Measurements from ENCODE around the gene RHBDD1. TPM values are rescaled to one million over a fixed set of nuclear protein-coding genes. Genes with fewer than 3 reads are reported as not detected.

The RHBDD1 gene
- total RNA-seq, 5 donors from 2014 or later (not counting 1 experiment from before 2014, with no cell fraction given): 41.0 to 53.2 (median 47.8) TPM

- Mint-ChIP-seq H3K27me3 (no peaks in the 10 kb centered on the region), H3K27ac (no peak overlapping the region), H3K4me3 (no peak overlapping the region), H3K9me3 (peaks cover 0 to 9% (median 0%) of the 10 kb centered on the region in 3 donors), H3K4me1 (no peaks in the 10 kb centered on the region), H3K36me3 (peaks cover 50% of the 10 kb centered on the region)
- ATAC-seq (replicated peaks in 1 of 4): no peak
- CTCF ChIA-PET: no interaction called here
- Histone ChIP-seq H3K36me3 (ENCODE audit: control insufficient read depth in 2 of 2, extremely low read depth in 1 of 2, insufficient read depth in 1 of 2, low read length in 1 of 2) (peaks cover 2 to 13% of the 10 kb centered on the region in 2 donors), H3K4me1 (ENCODE audit: control insufficient read depth in 1 of 2, extremely low read depth in 1 of 2, insufficient read depth in 2 of 2, low read length in 2 of 2) (no peaks in the 10 kb centered on the region), H3K27me3 (replicated peaks in 1 of 2; ENCODE audit: control insufficient read depth in 2 of 2, extremely low read depth in 1 of 2, insufficient read depth in 2 of 2, low read length in 1 of 2) (no peaks in the 10 kb centered on the region), H3K9me3 (no peaks in the 10 kb centered on the region), H3K4me3 (ENCODE audit: control insufficient read depth in 1 of 2, extremely low read depth in 1 of 2, low read length in 1 of 2) (no peak overlapping the region), H3K27ac (ENCODE audit: low read length) (no peak overlapping the region)
- WGBS (ENCODE audit: insufficient coverage): no CpG with 5 or more reads among the region's 2 CpGs
- POLR2A ChIA-PET: no interaction called here
- no peak for DNase-seq
Measured at GRCh38 chr2:226999661-227000060, 163.8 kb downstream of the RHBDD1 start.

- ChIA-PET POLR2A (no interaction called here), CTCF (no interaction called here)
- Mint-ChIP-seq H3K27me3 (no peaks in the 10 kb centered on the region), H3K27ac (no peak overlapping the region), H3K4me3 (no peak overlapping the region), H3K36me3 (peaks cover 46% of the 10 kb centered on the region), H3K4me1 (no peaks in the 10 kb centered on the region), H3K9me3 (peaks cover 0 to 9% (median 0%) of the 10 kb centered on the region in 3 donors)
- Histone ChIP-seq H3K27ac (ENCODE audit: low read length) (no peak overlapping the region), H3K27me3 (replicated peaks in 1 of 2; ENCODE audit: control insufficient read depth in 2 of 2, extremely low read depth in 1 of 2, insufficient read depth in 2 of 2, low read length in 1 of 2) (no peaks in the 10 kb centered on the region), H3K36me3 (ENCODE audit: control insufficient read depth in 2 of 2, extremely low read depth in 1 of 2, insufficient read depth in 1 of 2, low read length in 1 of 2) (peaks cover 2 to 11% of the 10 kb centered on the region in 2 donors), H3K9me3 (no peaks in the 10 kb centered on the region), H3K4me1 (ENCODE audit: control insufficient read depth in 1 of 2, extremely low read depth in 1 of 2, insufficient read depth in 2 of 2, low read length in 2 of 2) (no peaks in the 10 kb centered on the region), H3K4me3 (ENCODE audit: control insufficient read depth in 1 of 2, extremely low read depth in 1 of 2, low read length in 1 of 2) (no peak overlapping the region)
- WGBS (ENCODE audit: insufficient coverage): 100% methylated on average over 2 of the region's 2 CpGs
- DNase-seq (no peak), ATAC-seq (replicated peaks in 1 of 4) (no peak)
Measured at GRCh38 chr2:227000123-227000522, 164.3 kb downstream of the RHBDD1 start.

- Mint-ChIP-seq H3K9me3 (peaks cover 0 to 4% (median 0%) of the 10 kb centered on the region in 3 donors), H3K4me3 (no peak overlapping the region), H3K27me3 (no peaks in the 10 kb centered on the region), H3K4me1 (no peaks in the 10 kb centered on the region), H3K36me3 (peaks cover 14% of the 10 kb centered on the region), H3K27ac (no peak overlapping the region)
- ChIA-PET POLR2A (no interaction called here), CTCF (no interaction called here)
- Histone ChIP-seq H3K4me1 (ENCODE audit: control insufficient read depth in 1 of 2, extremely low read depth in 1 of 2, insufficient read depth in 2 of 2, low read length in 2 of 2) (no peaks in the 10 kb centered on the region), H3K36me3 (ENCODE audit: control insufficient read depth in 2 of 2, extremely low read depth in 1 of 2, insufficient read depth in 1 of 2, low read length in 1 of 2) (no peaks in the 10 kb centered on the region), H3K27ac (ENCODE audit: low read length) (no peak overlapping the region), H3K4me3 (ENCODE audit: control insufficient read depth in 1 of 2, extremely low read depth in 1 of 2, low read length in 1 of 2) (no peak overlapping the region), H3K9me3 (no peaks in the 10 kb centered on the region), H3K27me3 (replicated peaks in 1 of 2; ENCODE audit: control insufficient read depth in 2 of 2, extremely low read depth in 1 of 2, insufficient read depth in 2 of 2, low read length in 1 of 2) (no peaks in the 10 kb centered on the region)
- 88% methylated on average over 4 of the region's 6 CpGs for WGBS (ENCODE audit: insufficient coverage)
- DNase-seq (no peak), ATAC-seq (replicated peaks in 1 of 4) (no peak)
Measured at GRCh38 chr2:227004482-227004881, 168.6 kb downstream of the RHBDD1 start.

- Mint-ChIP-seq H3K36me3 (no peaks in the 10 kb centered on the region), H3K27me3 (no peaks in the 10 kb centered on the region), H3K9me3 (no peaks in the 10 kb centered on the region), H3K4me3 (no peak overlapping the region), H3K27ac (no peak overlapping the region), H3K4me1 (no peaks in the 10 kb centered on the region)
- CTCF ChIA-PET: no interaction called here
- no peaks in the 10 kb centered on the region for H3K27me3 ChIP-seq (replicated peaks in 1 of 2; ENCODE audit: control insufficient read depth in 2 of 2, extremely low read depth in 1 of 2, insufficient read depth in 2 of 2, low read length in 1 of 2)
- ATAC-seq (replicated peaks in 1 of 4) (no peak), DNase-seq (no peak)
- no peaks in the 10 kb centered on the region for H3K36me3 ChIP-seq (ENCODE audit: control insufficient read depth in 2 of 2, extremely low read depth in 1 of 2, insufficient read depth in 1 of 2, low read length in 1 of 2)
- WGBS (ENCODE audit: insufficient coverage): 90% methylated on average over 6 of the region's 16 CpGs
- POLR2A ChIA-PET: no interaction called here
- no peak overlapping the region for H3K4me3 ChIP-seq (ENCODE audit: control insufficient read depth in 1 of 2, extremely low read depth in 1 of 2, low read length in 1 of 2)
- no peak overlapping the region for H3K27ac ChIP-seq (ENCODE audit: low read length)
- no peaks in the 10 kb centered on the region for H3K4me1 ChIP-seq (ENCODE audit: control insufficient read depth in 1 of 2, extremely low read depth in 1 of 2, insufficient read depth in 2 of 2, low read length in 2 of 2)
- no peaks in the 10 kb centered on the region for H3K9me3 ChIP-seq
Measured at GRCh38 chr2:227006189-227006897, 170.5 kb downstream of the RHBDD1 start.

GRCh38 chr2:227007148-227007547 lies 171.3 kb downstream of the RHBDD1 start:
- ChIA-PET POLR2A (no interaction called here), CTCF (no interaction called here)
- no peaks in the 10 kb centered on the region for H3K4me1 ChIP-seq (ENCODE audit: control insufficient read depth in 1 of 2, extremely low read depth in 1 of 2, insufficient read depth in 2 of 2, low read length in 2 of 2)
- H3K4me3 Mint-ChIP-seq: no peak overlapping the region
- no peaks in the 10 kb centered on the region for H3K36me3 ChIP-seq (ENCODE audit: control insufficient read depth in 2 of 2, extremely low read depth in 1 of 2, insufficient read depth in 1 of 2, low read length in 1 of 2)
- 79% methylated on average over 9 of the region's 9 CpGs for WGBS (ENCODE audit: insufficient coverage)
- H3K27me3 ChIP-seq (replicated peaks in 1 of 2; ENCODE audit: control insufficient read depth in 2 of 2, extremely low read depth in 1 of 2, insufficient read depth in 2 of 2, low read length in 1 of 2): no peaks in the 10 kb centered on the region
- H3K9me3 ChIP-seq: no peaks in the 10 kb centered on the region
- no peak overlapping the region for H3K4me3 ChIP-seq (ENCODE audit: control insufficient read depth in 1 of 2, extremely low read depth in 1 of 2, low read length in 1 of 2)
- no peak overlapping the region for H3K27ac Mint-ChIP-seq
- no peak for ATAC-seq (replicated peaks in 1 of 4)
- no peak for DNase-seq
- H3K27ac ChIP-seq (ENCODE audit: low read length): no peak overlapping the region
- no peaks in the 10 kb centered on the region for H3K27me3 Mint-ChIP-seq
- H3K36me3 Mint-ChIP-seq: no peaks in the 10 kb centered on the region
- H3K4me1 Mint-ChIP-seq: no peaks in the 10 kb centered on the region
- H3K9me3 Mint-ChIP-seq: no peaks in the 10 kb centered on the region

GRCh38 chr2:227007940-227008339 lies 172.1 kb downstream of the RHBDD1 start:
- no peaks in the 10 kb centered on the region for H3K36me3 Mint-ChIP-seq
- no peak for ATAC-seq (replicated peaks in 1 of 4)
- ChIA-PET POLR2A (no interaction called here), CTCF (no interaction called here)
- no peaks in the 10 kb centered on the region for H3K27me3 Mint-ChIP-seq
- H3K27ac Mint-ChIP-seq: no peak overlapping the region
- Histone ChIP-seq H3K4me3 (ENCODE audit: control insufficient read depth in 1 of 2, extremely low read depth in 1 of 2, low read length in 1 of 2) (no peak overlapping the region), H3K27me3 (replicated peaks in 1 of 2; ENCODE audit: control insufficient read depth in 2 of 2, extremely low read depth in 1 of 2, insufficient read depth in 2 of 2, low read length in 1 of 2) (no peaks in the 10 kb centered on the region), H3K9me3 (no peaks in the 10 kb centered on the region), H3K36me3 (ENCODE audit: control insufficient read depth in 2 of 2, extremely low read depth in 1 of 2, insufficient read depth in 1 of 2, low read length in 1 of 2) (no peaks in the 10 kb centered on the region), H3K4me1 (ENCODE audit: control insufficient read depth in 1 of 2, extremely low read depth in 1 of 2, insufficient read depth in 2 of 2, low read length in 2 of 2) (no peaks in the 10 kb centered on the region), H3K27ac (ENCODE audit: low read length) (no peak overlapping the region)
- no peaks in the 10 kb centered on the region for H3K4me1 Mint-ChIP-seq
- whole genome bisulfite sequencing (ENCODE audit: insufficient coverage): 98% methylated on average over 15 of the region's 17 CpGs
- DNase-seq: no peak
- H3K9me3 Mint-ChIP-seq: no peaks in the 10 kb centered on the region
- H3K4me3 Mint-ChIP-seq: no peak overlapping the region

GRCh38 chr2:227010433-227010832 lies 174.6 kb downstream of the RHBDD1 start:
- Histone ChIP-seq H3K36me3 (ENCODE audit: control insufficient read depth in 2 of 2, extremely low read depth in 1 of 2, insufficient read depth in 1 of 2, low read length in 1 of 2) (no peaks in the 10 kb centered on the region), H3K27ac (ENCODE audit: low read length) (no peak overlapping the region), H3K4me1 (ENCODE audit: control insufficient read depth in 1 of 2, extremely low read depth in 1 of 2, insufficient read depth in 2 of 2, low read length in 2 of 2) (no peaks in the 10 kb centered on the region), H3K9me3 (no peaks in the 10 kb centered on the region), H3K4me3 (ENCODE audit: control insufficient read depth in 1 of 2, extremely low read depth in 1 of 2, low read length in 1 of 2) (no peak overlapping the region), H3K27me3 (replicated peaks in 1 of 2; ENCODE audit: control insufficient read depth in 2 of 2, extremely low read depth in 1 of 2, insufficient read depth in 2 of 2, low read length in 1 of 2) (no peaks in the 10 kb centered on the region)
- no peak for ATAC-seq (replicated peaks in 1 of 4)
- Mint-ChIP-seq H3K27ac (no peak overlapping the region), H3K4me3 (no peak overlapping the region), H3K36me3 (no peaks in the 10 kb centered on the region), H3K4me1 (no peaks in the 10 kb centered on the region), H3K27me3 (peaks cover 6 to 9% of the 10 kb centered on the region in 2 donors), H3K9me3 (peaks cover 0 to 3% (median 0%) of the 10 kb centered on the region in 3 donors)
- ChIA-PET CTCF (no interaction called here), POLR2A (no interaction called here)
- no peak for DNase-seq
- 100% methylated on average over 1 of the region's 3 CpGs for WGBS (ENCODE audit: insufficient coverage)
